ENCODE data around the gene FIG4.

FIG4 gene

DNA sequence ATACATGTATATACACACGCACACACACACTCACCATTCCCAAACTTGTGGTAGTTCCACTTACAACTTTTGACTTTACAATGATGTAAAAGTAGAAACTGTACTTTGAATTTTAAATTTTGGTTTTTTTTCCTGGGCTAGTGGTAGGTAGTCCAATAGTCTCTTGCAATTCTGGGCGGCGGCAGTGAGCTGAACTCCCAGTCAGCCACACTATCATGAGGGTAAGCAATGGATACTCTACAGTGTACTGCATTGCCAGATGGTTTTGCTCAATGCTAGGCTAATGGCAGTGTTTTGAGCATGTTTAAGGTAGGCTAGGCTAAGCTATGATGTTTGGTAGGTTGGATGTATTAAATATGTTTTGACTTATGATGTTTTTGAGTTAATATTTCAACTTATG is 150.8 kb downstream of the FIG4 start:
- no peak overlapping the region for H3K23ac ChIP-seq (ENCODE audit: low read depth, low read length, poor library complexity)
- no peak overlapping the region for H3K14ac ChIP-seq (ENCODE audit: low read length)
- H2BK12ac ChIP-seq (ENCODE audit: low read length): no peak overlapping the region
- WGBS, 2 donors (ENCODE audit: extremely low coverage in 2 of 2, insufficient read length in 2 of 2, insufficient replicate concordance in 1 of 2): no CpG with 5 or more reads among the region's 3 CpGs
- H3K9me3 ChIP-seq (replicated peaks in 1 of 2; ENCODE audit: control insufficient read depth in 2 of 2, insufficient read depth in 1 of 2, low read depth in 1 of 2, low read length in 2 of 2): no peaks in the 10 kb centered on the region
- H3K27me3 ChIP-seq (ENCODE audit: control insufficient read depth in 3 of 3, insufficient read depth in 3 of 3, low read depth in 1 of 3, low read length in 3 of 3): no peaks in the 10 kb centered on the region
- no peak overlapping the region for H2BK120ac ChIP-seq (ENCODE audit: low read depth, low read length)
- H2AK5ac ChIP-seq (ENCODE audit: low read depth, low read length): no peak overlapping the region
- H4K91ac ChIP-seq (ENCODE audit: low read depth, low read length, poor library complexity): no peak overlapping the region
- no peak overlapping the region for H2BK5ac ChIP-seq (ENCODE audit: low read length)
- no peak overlapping the region for H3K4me2 ChIP-seq (ENCODE audit: insufficient read depth, low read length, poor library complexity, severe bottlenecking)
- no peak overlapping the region for H3K9ac ChIP-seq (ENCODE audit: low read depth, low read length, poor library complexity)
- no peak overlapping the region for H3K4me3 ChIP-seq (ENCODE audit: low read length in 2 of 2)
- H2BK15ac ChIP-seq (ENCODE audit: low read length): no peak overlapping the region
- H3K27ac ChIP-seq (replicated peaks; ENCODE audit: low read length): no peak overlapping the region
- no peak overlapping the region for H3K4ac ChIP-seq (ENCODE audit: low read length)
- no peak for DNase-seq (ENCODE audit: low spot score)
- no peak overlapping the region for H2AFZ ChIP-seq (ENCODE audit: low read length)
- no peaks in the 10 kb centered on the region for H3K36me3 ChIP-seq (replicated peaks in 1 of 2; ENCODE audit: control insufficient read depth in 2 of 2, insufficient read depth in 2 of 2, low read length in 2 of 2)
- no peaks in the 10 kb centered on the region for H3K79me1 ChIP-seq (ENCODE audit: low read depth, low read length)
- no peak overlapping the region for H4K8ac ChIP-seq (ENCODE audit: low read depth, low read length)
- H3K18ac ChIP-seq (ENCODE audit: low read length): no peak overlapping the region
- peaks cover 0 to 2% of the 10 kb centered on the region in 2 donors for H3K4me1 ChIP-seq (ENCODE audit: control insufficient read depth in 2 of 2, insufficient read depth in 1 of 2, low read depth in 1 of 2, low read length in 2 of 2)

DNA sequence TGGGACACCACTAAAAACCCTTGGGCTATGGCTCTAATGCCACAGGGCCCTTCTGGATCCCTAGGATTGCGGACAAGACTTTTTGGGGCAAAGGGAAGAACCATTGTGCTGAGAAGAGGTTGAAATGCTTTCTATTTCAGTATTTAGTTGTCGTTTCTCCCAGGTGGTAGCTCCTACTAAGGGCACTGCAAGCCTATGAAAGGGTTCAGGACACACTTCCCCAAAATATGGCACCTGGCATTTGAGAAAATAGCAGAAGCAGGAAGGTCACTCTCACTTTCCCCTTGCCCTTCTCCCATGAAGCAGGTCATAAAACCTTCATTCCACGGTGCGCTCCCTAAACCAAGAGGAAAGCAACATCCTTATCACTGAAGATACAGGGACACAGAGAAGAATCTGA is 161.6 kb downstream of the FIG4 start:
- no peak overlapping the region for H2BK120ac ChIP-seq (ENCODE audit: low read depth, low read length)
- peaks cover 0 to 10% (median 0%) of the 10 kb centered on the region in 3 experiments for H3K27me3 ChIP-seq (ENCODE audit: control insufficient read depth in 3 of 3, insufficient read depth in 3 of 3, low read depth in 1 of 3, low read length in 3 of 3)
- H3K4ac ChIP-seq (ENCODE audit: low read length): no peak overlapping the region
- H2AK5ac ChIP-seq (ENCODE audit: low read depth, low read length): no peak overlapping the region
- H3K9ac ChIP-seq (ENCODE audit: low read depth, low read length, poor library complexity): no peak overlapping the region
- H3K27ac ChIP-seq (replicated peaks; ENCODE audit: low read length): no peak overlapping the region
- no peak overlapping the region for H2BK5ac ChIP-seq (ENCODE audit: low read length)
- H4K91ac ChIP-seq (ENCODE audit: low read depth, low read length, poor library complexity): no peak overlapping the region
- no peak overlapping the region for H3K23ac ChIP-seq (ENCODE audit: low read depth, low read length, poor library complexity)
- DNase-seq (ENCODE audit: low spot score): no peak
- H4K8ac ChIP-seq (ENCODE audit: low read depth, low read length): no peak overlapping the region
- H3K4me1 ChIP-seq (ENCODE audit: control insufficient read depth in 2 of 2, insufficient read depth in 1 of 2, low read depth in 1 of 2, low read length in 2 of 2): no peaks in the 10 kb centered on the region
- no peak overlapping the region for H3K18ac ChIP-seq (ENCODE audit: low read length)
- H3K9me3 ChIP-seq (replicated peaks in 1 of 2; ENCODE audit: control insufficient read depth in 2 of 2, insufficient read depth in 1 of 2, low read depth in 1 of 2, low read length in 2 of 2): no peaks in the 10 kb centered on the region
- H2BK12ac ChIP-seq (ENCODE audit: low read length): no peak overlapping the region
- H3K4me3 ChIP-seq (ENCODE audit: low read length in 2 of 2): no peak overlapping the region
- H2AFZ ChIP-seq (ENCODE audit: low read length): no peak overlapping the region
- H3K36me3 ChIP-seq (replicated peaks in 1 of 2; ENCODE audit: control insufficient read depth in 2 of 2, insufficient read depth in 2 of 2, low read length in 2 of 2): no peaks in the 10 kb centered on the region
- H2BK15ac ChIP-seq (ENCODE audit: low read length): no peak overlapping the region
- H3K14ac ChIP-seq (ENCODE audit: low read length): no peak overlapping the region
- no CpG with 5 or more reads among the region's 4 CpGs for WGBS, 2 donors (ENCODE audit: extremely low coverage in 2 of 2, insufficient read length in 2 of 2, insufficient replicate concordance in 1 of 2)
- no peak overlapping the region for H3K4me2 ChIP-seq (ENCODE audit: insufficient read depth, low read length, poor library complexity, severe bottlenecking)
- no peaks in the 10 kb centered on the region for H3K79me1 ChIP-seq (ENCODE audit: low read depth, low read length)

DNA sequence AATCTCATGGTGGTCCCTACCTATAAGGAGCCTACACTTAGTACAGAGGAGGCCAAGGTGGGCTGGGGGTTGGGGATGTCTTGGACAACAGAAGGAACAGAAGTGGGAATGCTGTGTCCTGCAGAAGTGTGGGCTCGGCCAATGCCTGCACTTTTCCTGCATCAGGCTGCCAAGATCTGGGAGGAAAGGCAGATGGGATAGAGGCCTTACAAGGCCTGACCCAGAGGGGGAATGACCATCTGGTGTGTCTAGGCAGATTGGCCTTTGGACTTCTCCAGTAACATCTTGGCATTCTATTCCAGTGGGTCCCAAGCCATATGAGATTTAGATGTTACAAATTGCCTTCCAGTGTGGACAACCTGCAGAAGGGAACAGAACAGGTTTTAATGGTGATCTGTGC is 162.3 kb downstream of the FIG4 start:
- Histone ChIP-seq H3K14ac (ENCODE audit: low read length) (no peak overlapping the region), H3K18ac (ENCODE audit: low read length) (no peak overlapping the region), H3K4me3 (ENCODE audit: low read length in 2 of 2) (no peak overlapping the region), H3K4me2 (ENCODE audit: insufficient read depth, low read length, poor library complexity, severe bottlenecking) (no peak overlapping the region), H3K36me3 (replicated peaks in 1 of 2; ENCODE audit: control insufficient read depth in 2 of 2, insufficient read depth in 2 of 2, low read length in 2 of 2) (no peaks in the 10 kb centered on the region), H3K27ac (replicated peaks; ENCODE audit: low read length) (no peak overlapping the region), H3K23ac (ENCODE audit: low read depth, low read length, poor library complexity) (no peak overlapping the region), H2BK120ac (ENCODE audit: low read depth, low read length) (no peak overlapping the region), H4K91ac (ENCODE audit: low read depth, low read length, poor library complexity) (no peak overlapping the region), H3K27me3 (ENCODE audit: control insufficient read depth in 3 of 3, insufficient read depth in 3 of 3, low read depth in 1 of 3, low read length in 3 of 3) (peaks cover 0 to 10% (median 0%) of the 10 kb centered on the region in 3 experiments), H3K79me1 (ENCODE audit: low read depth, low read length) (no peaks in the 10 kb centered on the region), H4K8ac (ENCODE audit: low read depth, low read length) (no peak overlapping the region), H3K9me3 (replicated peaks in 1 of 2; ENCODE audit: control insufficient read depth in 2 of 2, insufficient read depth in 1 of 2, low read depth in 1 of 2, low read length in 2 of 2) (no peaks in the 10 kb centered on the region), H3K4me1 (ENCODE audit: control insufficient read depth in 2 of 2, insufficient read depth in 1 of 2, low read depth in 1 of 2, low read length in 2 of 2) (no peaks in the 10 kb centered on the region), H2BK12ac (ENCODE audit: low read length) (no peak overlapping the region), H2AK5ac (ENCODE audit: low read depth, low read length) (no peak overlapping the region), H2BK15ac (ENCODE audit: low read length) (no peak overlapping the region), H2BK5ac (ENCODE audit: low read length) (no peak overlapping the region), H3K4ac (ENCODE audit: low read length) (no peak overlapping the region), H3K9ac (ENCODE audit: low read depth, low read length, poor library complexity) (no peak overlapping the region), H2AFZ (ENCODE audit: low read length) (no peak overlapping the region)
- WGBS, 2 donors (ENCODE audit: extremely low coverage in 2 of 2, insufficient read length in 2 of 2, insufficient replicate concordance in 1 of 2): no CpG with 5 or more reads among the region's 1 CpG
- DNase-seq (ENCODE audit: low spot score): no peak

DNA sequence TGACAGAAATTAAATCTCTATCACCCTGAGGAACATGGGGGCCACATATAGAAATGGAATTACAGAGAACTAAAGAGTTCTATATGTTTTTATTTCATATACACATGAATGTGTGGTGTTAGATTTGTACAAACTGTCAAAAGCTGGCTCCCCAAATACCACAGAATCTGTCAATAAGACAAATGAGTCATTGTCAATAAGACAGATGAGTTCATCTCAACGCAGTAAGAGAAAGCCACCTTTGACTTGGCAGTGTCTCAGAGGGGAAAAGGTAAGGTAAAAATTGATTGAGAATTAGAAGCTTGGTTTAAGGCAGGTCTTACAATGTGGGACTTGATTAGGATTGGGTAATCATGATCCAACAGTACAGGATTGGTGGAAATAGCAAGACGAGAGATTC is 162.9 kb downstream of the FIG4 start:
- no peak overlapping the region for H4K91ac ChIP-seq (ENCODE audit: low read depth, low read length, poor library complexity)
- no peak overlapping the region for H3K23ac ChIP-seq (ENCODE audit: low read depth, low read length, poor library complexity)
- H3K4me1 ChIP-seq (ENCODE audit: control insufficient read depth in 2 of 2, insufficient read depth in 1 of 2, low read depth in 1 of 2, low read length in 2 of 2): no peaks in the 10 kb centered on the region
- no peaks in the 10 kb centered on the region for H3K9me3 ChIP-seq (replicated peaks in 1 of 2; ENCODE audit: control insufficient read depth in 2 of 2, insufficient read depth in 1 of 2, low read depth in 1 of 2, low read length in 2 of 2)
- no peak for DNase-seq (ENCODE audit: low spot score)
- H2AK5ac ChIP-seq (ENCODE audit: low read depth, low read length): no peak overlapping the region
- no peak overlapping the region for H3K4ac ChIP-seq (ENCODE audit: low read length)
- no peak overlapping the region for H2BK12ac ChIP-seq (ENCODE audit: low read length)
- peaks cover 0 to 10% (median 0%) of the 10 kb centered on the region in 3 experiments for H3K27me3 ChIP-seq (ENCODE audit: control insufficient read depth in 3 of 3, insufficient read depth in 3 of 3, low read depth in 1 of 3, low read length in 3 of 3)
- H3K9ac ChIP-seq (ENCODE audit: low read depth, low read length, poor library complexity): no peak overlapping the region
- no CpG with 5 or more reads among the region's 2 CpGs for WGBS, 2 donors (ENCODE audit: extremely low coverage in 2 of 2, insufficient read length in 2 of 2, insufficient replicate concordance in 1 of 2)
- H3K4me3 ChIP-seq (ENCODE audit: low read length in 2 of 2): no peak overlapping the region
- no peak overlapping the region for H2BK5ac ChIP-seq (ENCODE audit: low read length)
- no peaks in the 10 kb centered on the region for H3K79me1 ChIP-seq (ENCODE audit: low read depth, low read length)
- H3K18ac ChIP-seq (ENCODE audit: low read length): no peak overlapping the region
- H3K36me3 ChIP-seq (replicated peaks in 1 of 2; ENCODE audit: control insufficient read depth in 2 of 2, insufficient read depth in 2 of 2, low read length in 2 of 2): no peaks in the 10 kb centered on the region
- no peak overlapping the region for H3K14ac ChIP-seq (ENCODE audit: low read length)
- H4K8ac ChIP-seq (ENCODE audit: low read depth, low read length): no peak overlapping the region
- H3K4me2 ChIP-seq (ENCODE audit: insufficient read depth, low read length, poor library complexity, severe bottlenecking): no peak overlapping the region
- H2BK15ac ChIP-seq (ENCODE audit: low read length): no peak overlapping the region
- no peak overlapping the region for H2BK120ac ChIP-seq (ENCODE audit: low read depth, low read length)
- no peak overlapping the region for H2AFZ ChIP-seq (ENCODE audit: low read length)
- H3K27ac ChIP-seq (replicated peaks; ENCODE audit: low read length): no peak overlapping the region
